ENCODE results near the gene LARGE1. TPM values are rescaled to one million over a fixed set of nuclear protein-coding genes. Genes with fewer than 3 reads are reported as not detected.
"Not testable (repeated sequence)": the region's sequence is repeated elsewhere in the genome, so short reads cannot be mapped to it uniquely, and the experiment has no call there.

LARGE1 gene
- total RNA-seq, 1 experiment from 2014 or later = 1.3 TPM

DNA sequence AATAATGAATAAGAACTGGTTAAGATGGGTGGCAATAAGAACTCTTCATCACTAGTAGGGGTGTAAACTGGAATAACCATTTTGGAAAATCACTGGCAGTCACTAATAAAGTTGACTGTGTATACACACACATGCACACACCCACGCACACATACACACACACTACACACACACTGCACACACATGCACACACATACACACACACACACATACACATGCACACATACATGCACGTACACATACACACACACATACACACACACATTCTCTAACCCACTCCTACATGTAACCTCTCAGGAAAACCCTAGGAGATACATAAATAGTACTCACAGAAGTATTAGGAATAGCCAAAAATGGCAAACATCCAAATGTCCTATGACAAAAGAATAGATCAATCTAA lies 455.6 kb downstream of the LARGE1 start:
- Histone ChIP-seq H2AFZ (ENCODE audit: low read length) (no peak overlapping the region), H3F3A (ENCODE audit: low read length, unreplicated experiment) (no peaks in the 10 kb centered on the region), H3K9ac (ENCODE audit: low read length) (no peak overlapping the region), H3K4me3 (ENCODE audit: low read length) (no peak overlapping the region), H4K20me1 (ENCODE audit: low read length) (no peaks in the 10 kb centered on the region), H3K27ac (ENCODE audit: low read length) (no peak overlapping the region), H3K9me3 (ENCODE audit: low read length) (no peaks in the 10 kb centered on the region), H3K79me2 (ENCODE audit: low read length) (no peaks in the 10 kb centered on the region), H3K9me2 (replicated peaks; ENCODE audit: low read length) (no peaks in the 10 kb centered on the region), H3K4me1 (ENCODE audit: insufficient read depth, low read length) (no peaks in the 10 kb centered on the region), H3K36me3 (ENCODE audit: low read depth, low read length) (no peaks in the 10 kb centered on the region), H3K27me3 (ENCODE audit: low read length) (no peaks in the 10 kb centered on the region), H3K4me2 (ENCODE audit: low read length) (no peak overlapping the region)
- ChIA-PET CTCF (no interaction called here), POLR2A (ENCODE audit: unreplicated experiment) (no interaction called here)
- TF ChIP-seq, protein P1, sequence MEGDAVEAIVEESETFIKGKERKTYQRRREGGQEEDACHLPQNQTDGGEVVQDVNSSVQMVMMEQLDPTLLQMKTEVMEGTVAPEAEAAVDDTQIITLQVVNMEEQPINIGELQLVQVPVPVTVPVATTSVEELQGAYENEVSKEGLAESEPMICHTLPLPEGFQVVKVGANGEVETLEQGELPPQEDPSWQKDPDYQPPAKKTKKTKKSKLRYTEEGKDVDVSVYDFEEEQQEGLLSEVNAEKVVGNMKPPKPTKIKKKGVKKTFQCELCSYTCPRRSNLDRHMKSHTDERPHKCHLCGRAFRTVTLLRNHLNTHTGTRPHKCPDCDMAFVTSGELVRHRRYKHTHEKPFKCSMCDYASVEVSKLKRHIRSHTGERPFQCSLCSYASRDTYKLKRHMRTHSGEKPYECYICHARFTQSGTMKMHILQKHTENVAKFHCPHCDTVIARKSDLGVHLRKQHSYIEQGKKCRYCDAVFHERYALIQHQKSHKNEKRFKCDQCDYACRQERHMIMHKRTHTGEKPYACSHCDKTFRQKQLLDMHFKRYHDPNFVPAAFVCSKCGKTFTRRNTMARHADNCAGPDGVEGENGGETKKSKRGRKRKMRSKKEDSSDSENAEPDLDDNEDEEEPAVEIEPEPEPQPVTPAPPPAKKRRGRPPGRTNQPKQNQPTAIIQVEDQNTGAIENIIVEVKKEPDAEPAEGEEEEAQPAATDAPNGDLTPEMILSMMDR (conservative IDR thresholded peaks at IDR 0.05; ENCODE audit: low read depth, low read length) = no peak
- TF ChIP-seq EZH2 (IDR thresholded peaks at IDR 0.05; ENCODE audit: low read length, unreplicated experiment) (no peak), EZH2phosphoT487 (IDR thresholded peaks at IDR 0.05; ENCODE audit: borderline replicate concordance, low read length) (no peak)
- intact Hi-C loops (cut with micrococcal nuclease) = no loop called here
- DNase-seq = no peak
- ATAC-seq = no peak
- no TSS peak for BruUV-seq (replicated peaks)

- intact Hi-C loops (cut with micrococcal nuclease) = no loop called here
- no peak overlapping the region for H3K4me3 ChIP-seq (ENCODE audit: low read length)
- no peaks in the 10 kb centered on the region for H3K4me1 ChIP-seq (ENCODE audit: insufficient read depth, low read length)
- no peak overlapping the region for H3K9ac ChIP-seq (ENCODE audit: low read length)
- H4K20me1 ChIP-seq (ENCODE audit: low read length) = no peaks in the 10 kb centered on the region
- no peak overlapping the region for H3K4me2 ChIP-seq (ENCODE audit: low read length)
- CTCF ChIA-PET = no interaction called here
- H2AFZ ChIP-seq (ENCODE audit: low read length) = no peak overlapping the region
- H3K27me3 ChIP-seq (ENCODE audit: low read length) = no peaks in the 10 kb centered on the region
- H3K36me3 ChIP-seq (ENCODE audit: low read depth, low read length) = no peaks in the 10 kb centered on the region
- no TSS peak for BruUV-seq (replicated peaks)
- H3K27ac ChIP-seq (ENCODE audit: low read length) = no peak overlapping the region
- no peaks in the 10 kb centered on the region for H3K9me3 ChIP-seq (ENCODE audit: low read length)
- H3K9me2 ChIP-seq (replicated peaks; ENCODE audit: low read length) = no peaks in the 10 kb centered on the region
- H3F3A ChIP-seq (ENCODE audit: low read length, unreplicated experiment) = no peaks in the 10 kb centered on the region
- POLR2A ChIA-PET (ENCODE audit: unreplicated experiment) = no interaction called here
- DNase-seq (no peak), ATAC-seq (no peak)
- TF ChIP-seq EZH2 (IDR thresholded peaks at IDR 0.05; ENCODE audit: low read length, unreplicated experiment) (no peak), EZH2phosphoT487 (IDR thresholded peaks at IDR 0.05; ENCODE audit: borderline replicate concordance, low read length) (no peak)
- TF ChIP-seq, protein P1 (conservative IDR thresholded peaks at IDR 0.05; ENCODE audit: low read depth, low read length) = no peak
- H3K79me2 ChIP-seq (ENCODE audit: low read length) = no peaks in the 10 kb centered on the region
Observed at GRCh38 chr22:33461698-33462434, 458.4 kb downstream of the LARGE1 start.

- H3K27ac ChIP-seq (ENCODE audit: low read length); ATAC-seq; H3F3A ChIP-seq (ENCODE audit: low read length, unreplicated experiment); H3K9me2 ChIP-seq (replicated peaks; ENCODE audit: low read length); H3K27me3 ChIP-seq (ENCODE audit: low read length); DNase-seq; H3K9me3 ChIP-seq (ENCODE audit: low read length); BruUV-seq (replicated peaks); intact Hi-C loops (cut with micrococcal nuclease); H2AFZ ChIP-seq (ENCODE audit: low read length); POLR2A ChIA-PET (ENCODE audit: unreplicated experiment); H3K36me3 ChIP-seq (ENCODE audit: low read depth, low read length); H4K20me1 ChIP-seq (ENCODE audit: low read length); H3K4me1 ChIP-seq (ENCODE audit: insufficient read depth, low read length); CTCF ChIA-PET; H3K4me3 ChIP-seq (ENCODE audit: low read length); H3K9ac ChIP-seq (ENCODE audit: low read length); H3K79me2 ChIP-seq (ENCODE audit: low read length); H3K4me2 ChIP-seq (ENCODE audit: low read length): not testable (repeated sequence)
Observed at GRCh38 chr22:33461245-33461644, 459.0 kb downstream of the LARGE1 start.
